Neutrophil (primary cell): Measurements from ENCODE around the gene LZTR1.

Experiments used
- H3K27ac ChIP-seq: fragments of 200-600 bp; sonication (generic); 2 replicates; pipeline ENCODE4 v1.5.1; 2016; ENCODE audit warnings: mild to moderate bottlenecking, moderate library complexity
- H3K27me3 ChIP-seq: fragments of 200-600 bp; sonication (generic); 2 replicates; pipeline ENCODE4 v1.6.0; 2016; ENCODE audit warnings: mild to moderate bottlenecking
- H3K36me3 ChIP-seq: fragments of 200-600 bp; sonication (generic); 2 replicates; pipeline ENCODE4 v1.5.1; 2017
- H3K4me1 ChIP-seq, 2 experiments: fragments of 200-600 bp in 1 of 2; sonication (generic) in 1 of 2; 1 replicate in 1 of 2; 2 replicates in 1 of 2; pipeline versions ENCODE4 v1.5.1 to v1.6.1; 2013 to 2016; ENCODE audit warnings: low read depth in 1 of 2, low read length in 1 of 2, mild to moderate bottlenecking in 1 of 2, moderate library complexity in 1 of 2; ENCODE audit not compliant: control insufficient read depth in 1 of 2, insufficient read depth in 1 of 2
- H3K4me3 ChIP-seq, 2 experiments: fragments of 200-600 bp in 1 of 2; sonication (generic) in 1 of 2; 1 replicate in 1 of 2; 2 replicates in 1 of 2; pipeline ENCODE4 v1.5.1; 2013 to 2016; ENCODE audit warnings: low read depth in 1 of 2, low read length in 1 of 2, mild to moderate bottlenecking in 1 of 2, moderate library complexity in 1 of 2
- H3K9me3 ChIP-seq: fragments of 200-600 bp; sonication (generic); 2 replicates; pipeline ENCODE4 v1.5.1; 2016
- CTCF ChIP-seq: fragments of 200-600 bp; sonication (generic); IDR thresholded peaks from 2 replicates; pipeline ENCODE4 v1.5.1; 2016; ENCODE audit warnings: antibody characterized with exemption

Gene LZTR1

GRCh38 chr22:21009638-21010425 lies 27.7 kb downstream of the LZTR1 start:
- Histone ChIP-seq H3K4me3 (no peak overlapping the region), H3K4me1 (peaks cover 11 to 13% of the 10 kb centered on the region in 2 experiments), H3K27ac (no peak overlapping the region), H3K27me3 (peaks cover 44% of the 10 kb centered on the region), H3K9me3 (no peaks in the 10 kb centered on the region), H3K36me3 (no peaks in the 10 kb centered on the region)
- TF ChIP-seq CTCF: no peak

- H3K27ac ChIP-seq: no peak overlapping the region
Measured at GRCh38 chr22:21010426-21011113, 28.5 kb downstream of the LZTR1 start.

GRCh38 chr22:21012446-21013407 lies 30.6 kb downstream of the LZTR1 start:
- H3K27me3 ChIP-seq: peaks cover 56% of the 10 kb centered on the region
- no peaks in the 10 kb centered on the region for H3K9me3 ChIP-seq
- peaks cover 11 to 13% of the 10 kb centered on the region in 2 experiments for H3K4me1 ChIP-seq
- no peaks in the 10 kb centered on the region for H3K36me3 ChIP-seq
- no peak overlapping the region for H3K27ac ChIP-seq
- no peak overlapping the region for H3K4me3 ChIP-seq
- no peak for TF ChIP-seq CTCF

More at GRCh38 chr22:21010426-21011113, 28.5 kb downstream of the LZTR1 start:
- Histone ChIP-seq H3K27me3 (peaks cover 52% of the 10 kb centered on the region), H3K4me1 (peaks cover 11 to 13% of the 10 kb centered on the region in 2 experiments), H3K4me3 (no peak overlapping the region), H3K9me3 (no peaks in the 10 kb centered on the region), H3K36me3 (no peaks in the 10 kb centered on the region)
- no peak for TF ChIP-seq CTCF

- peak overlapping the region; percentile 14 to 45 for H3K4me3 ChIP-seq
- peaks cover 54% of the 10 kb centered on the region for H3K27me3 ChIP-seq
- no peaks in the 10 kb centered on the region for H3K9me3 ChIP-seq
- no peak for TF ChIP-seq CTCF
- H3K36me3 ChIP-seq: no peaks in the 10 kb centered on the region
- H3K4me1 ChIP-seq: peaks cover 11 to 13% of the 10 kb centered on the region in 2 experiments
- no peak overlapping the region for H3K27ac ChIP-seq
Measured at GRCh38 chr22:21013657-21014201, 31.6 kb downstream of the LZTR1 start.

- Histone ChIP-seq H3K27me3 (peaks cover 54% of the 10 kb centered on the region), H3K4me3 (peak overlapping the region; percentile 14 to 45), H3K27ac (no peak overlapping the region), H3K4me1 (peaks cover 11 to 13% of the 10 kb centered on the region in 2 experiments), H3K36me3 (no peaks in the 10 kb centered on the region), H3K9me3 (no peaks in the 10 kb centered on the region)
- TF ChIP-seq CTCF: no peak
Measured at GRCh38 chr22:21014202-21014725, 32.2 kb downstream of the LZTR1 start.
